ENCODE measurements around the gene RBMS1.

RBMS1 gene

GRCh38 chr2:160301420-160301819 is 192.2 kb downstream of the RBMS1 start:
- H3K4me1 ChIP-seq = peaks cover 0 to 19% (median 4%) of the 10 kb centered on the region in 4 donors
- DNase-seq = no peak
- H3K27ac ChIP-seq = no peak overlapping the region
- no peak overlapping the region for H3K4me3 ChIP-seq
- no peaks in the 10 kb centered on the region for H3K27me3 ChIP-seq
- TF ChIP-seq CTCF (IDR thresholded peaks at IDR 0.05) = no peak
- H3K36me3 ChIP-seq = peaks cover 17 to 57% (median 29%) of the 10 kb centered on the region in 3 donors
- intact Hi-C loops (cut with DNase I; ENCODE audit: low total_unique reads) = no loop called here
- H3K9me3 ChIP-seq = no peaks in the 10 kb centered on the region

- intact Hi-C loops (cut with DNase I; ENCODE audit: low total_unique reads) = no loop called here
- H3K36me3 ChIP-seq = peaks cover 17 to 57% (median 29%) of the 10 kb centered on the region in 3 donors
- TF ChIP-seq CTCF (IDR thresholded peaks at IDR 0.05) = no peak
- no peak overlapping the region for H3K27ac ChIP-seq
- no peak for DNase-seq
- H3K27me3 ChIP-seq = no peaks in the 10 kb centered on the region
- no peaks in the 10 kb centered on the region for H3K9me3 ChIP-seq
- H3K4me1 ChIP-seq = peaks cover 0 to 21% (median 5%) of the 10 kb centered on the region in 4 donors
- H3K4me3 ChIP-seq = no peak overlapping the region
Measured at GRCh38 chr2:160300203-160300602, 193.4 kb downstream of the RBMS1 start.

GRCh38 chr2:160299540-160299939 is 194.1 kb downstream of the RBMS1 start:
- no peak for DNase-seq
- Histone ChIP-seq H3K4me3 (no peak overlapping the region), H3K27me3 (no peaks in the 10 kb centered on the region), H3K4me1 (peaks cover 0 to 28% (median 9%) of the 10 kb centered on the region in 4 donors), H3K9me3 (no peaks in the 10 kb centered on the region), H3K36me3 (peaks cover 17 to 57% (median 29%) of the 10 kb centered on the region in 3 donors), H3K27ac (no peak overlapping the region)
- intact Hi-C loops (cut with DNase I; ENCODE audit: low total_unique reads) = no loop called here
- TF ChIP-seq CTCF (IDR thresholded peaks at IDR 0.05) = no peak

- no peak for DNase-seq
- Histone ChIP-seq H3K4me3 (no peak overlapping the region), H3K36me3 (peaks cover 17 to 57% (median 29%) of the 10 kb centered on the region in 3 donors), H3K9me3 (no peaks in the 10 kb centered on the region), H3K4me1 (peaks cover 0 to 29% (median 14%) of the 10 kb centered on the region in 4 donors), H3K27ac (no peak overlapping the region), H3K27me3 (no peaks in the 10 kb centered on the region)
- intact Hi-C loops (cut with DNase I; ENCODE audit: low total_unique reads) = no loop called here
- no peak for TF ChIP-seq CTCF (IDR thresholded peaks at IDR 0.05)
Measured at GRCh38 chr2:160298960-160299359, 194.6 kb downstream of the RBMS1 start.

- Histone ChIP-seq H3K27ac (no peak overlapping the region), H3K4me1 (peaks cover 0 to 42% (median 19%) of the 10 kb centered on the region in 4 donors), H3K9me3 (no peaks in the 10 kb centered on the region), H3K4me3 (no peak overlapping the region), H3K36me3 (peaks cover 17 to 40% (median 29%) of the 10 kb centered on the region in 3 donors), H3K27me3 (no peaks in the 10 kb centered on the region)
- TF ChIP-seq CTCF (IDR thresholded peaks at IDR 0.05) = no peak
- intact Hi-C loops (cut with DNase I; ENCODE audit: low total_unique reads) = no loop called here
- DNase-seq = no peak
Measured at GRCh38 chr2:160295519-160296207, 197.9 kb downstream of the RBMS1 start.

Data from tibial artery (tissue), 4 donors.